NCI-H524 (cell line): ENCODE data around the gene ETNK2.
A peak's percentile ranks its signal among the peaks of the same experiment; 100 is the strongest.

Experiments
- DNase-seq, 2 experiments: peaks; one replicate each; lab custom pipeline; 2025; lab: John Stamatoyannopoulos, UW

The ETNK2 gene

DNA sequence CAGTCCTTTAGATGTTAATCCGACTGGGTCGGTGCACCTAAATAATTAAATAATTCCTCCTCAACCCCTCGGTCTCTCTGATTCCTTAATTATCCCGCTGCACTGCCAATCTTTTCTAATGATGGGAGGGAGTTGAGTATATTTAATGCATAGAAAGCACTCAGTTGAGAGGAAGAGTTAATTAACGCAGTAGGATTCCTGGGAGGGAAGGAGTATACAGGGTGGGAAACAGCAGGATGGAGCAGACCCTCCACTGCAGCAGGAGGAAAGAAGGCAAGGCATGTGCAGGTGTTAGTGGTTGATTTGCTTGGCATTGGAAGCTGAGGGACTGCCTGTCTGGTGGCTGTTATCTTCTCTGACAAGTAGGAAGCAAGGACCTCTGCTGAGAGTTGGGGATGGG lies 24.2 kb upstream of the ETNK2 start:
- DNase-seq, result no peak

DNA sequence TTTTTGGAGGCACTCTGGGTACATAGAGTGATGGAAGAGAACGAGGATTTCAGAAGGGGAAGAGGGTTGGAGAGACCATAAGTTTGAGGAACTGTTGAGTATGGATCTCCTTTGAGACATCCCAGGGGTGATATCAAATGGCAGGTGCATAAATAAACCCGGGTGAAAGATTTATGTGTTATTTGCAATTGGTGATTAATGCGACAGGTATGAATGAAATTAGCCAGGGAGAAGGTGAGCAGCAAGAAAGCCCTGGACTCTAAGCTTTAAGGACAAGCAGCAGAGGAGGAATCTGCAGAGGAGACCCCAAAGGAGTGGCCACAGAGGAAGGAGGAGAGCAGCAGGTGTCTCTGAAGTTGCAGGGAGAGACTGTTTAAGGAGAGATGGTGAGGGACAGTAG lies 23.1 kb upstream of the ETNK2 start:
- DNase-seq, result no peak

- peak; percentile 44 to 78 for DNase-seq
Measured at GRCh38 chr1:204172404-204173029, 20.7 kb upstream of the ETNK2 start.

- DNase-seq, result no peak
Measured at GRCh38 chr1:204171751-204172178, 19.9 kb upstream of the ETNK2 start.

DNA sequence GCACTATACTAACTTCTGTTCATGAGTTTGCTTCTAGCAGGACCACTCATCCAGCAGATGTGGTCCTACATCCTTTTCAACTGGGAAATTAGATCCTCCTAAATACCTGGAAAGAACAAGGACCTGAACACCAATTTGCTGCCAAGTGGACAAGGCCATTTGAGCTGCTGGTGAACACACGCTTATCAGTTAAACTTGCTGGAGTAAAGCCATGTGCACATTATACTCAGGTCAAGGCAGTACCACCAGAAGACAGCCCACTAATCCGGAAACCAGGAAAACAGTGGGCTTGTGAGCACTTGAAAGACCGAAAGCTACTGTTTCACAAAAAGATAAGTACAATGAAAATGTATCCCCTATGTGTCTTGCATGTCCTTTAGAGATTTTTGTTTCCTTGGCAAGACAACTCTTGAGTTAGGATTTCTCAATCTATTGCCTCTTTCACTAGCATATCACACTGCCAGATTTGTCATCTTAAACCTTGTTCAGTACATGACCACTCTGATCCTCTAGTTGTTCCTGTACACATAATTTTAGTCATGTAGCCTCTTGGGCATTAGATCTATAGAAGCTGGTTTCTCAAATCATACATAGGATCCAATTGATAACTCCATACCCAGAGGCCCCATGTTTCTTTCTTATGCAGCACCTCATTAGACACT lies 18.8 kb upstream of the ETNK2 start:
- no peak for DNase-seq

DNA sequence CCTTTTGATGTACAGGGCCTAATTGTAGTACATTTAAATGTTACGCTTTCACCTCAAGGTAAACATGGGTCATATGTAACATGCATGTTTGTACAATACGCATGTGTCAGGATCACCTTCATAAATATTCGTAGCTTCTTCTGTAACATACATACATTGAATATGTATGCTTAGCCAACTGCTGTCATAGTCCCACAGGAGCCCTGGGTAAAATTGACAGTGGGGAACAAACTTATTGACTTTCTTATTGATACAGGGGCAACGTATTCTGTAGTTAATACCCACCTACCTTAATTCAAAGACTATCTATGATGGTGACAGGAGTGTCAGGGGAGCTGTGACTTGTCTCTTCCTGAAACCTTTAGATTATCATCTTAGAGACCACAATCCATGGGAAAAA lies 18.0 kb upstream of the ETNK2 start:
- peak in 1 of 2 experiments; percentile 11 for DNase-seq

DNA sequence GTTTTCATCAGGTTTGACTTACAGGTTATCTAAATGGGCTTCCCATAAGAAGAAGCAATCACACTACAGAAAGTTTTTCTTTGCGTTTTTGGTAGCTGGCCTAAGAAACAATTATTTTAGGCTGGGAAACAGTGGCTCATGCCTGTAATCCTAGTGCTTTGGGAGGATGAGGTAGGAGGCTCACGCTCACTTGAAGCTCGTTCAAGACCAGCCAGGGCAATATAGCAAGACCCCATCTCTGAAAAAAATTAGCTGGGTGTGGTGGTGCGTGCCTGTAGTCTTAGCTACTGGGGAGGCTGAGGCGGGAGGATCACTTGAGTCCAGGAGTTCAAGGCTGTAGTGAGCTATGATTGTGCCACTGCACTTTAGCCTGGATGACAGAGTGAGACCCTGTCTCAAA lies 15.9 kb upstream of the ETNK2 start:
- DNase-seq, result no peak

- no peak for DNase-seq
Measured at GRCh38 chr1:204166219-204166618, 14.4 kb upstream of the ETNK2 start, which contains the start of gene REN. Gene REN (minus strand): TSS chr1:204166337. CDS start chr1:204166293, 44 bp downstream.

DNA sequence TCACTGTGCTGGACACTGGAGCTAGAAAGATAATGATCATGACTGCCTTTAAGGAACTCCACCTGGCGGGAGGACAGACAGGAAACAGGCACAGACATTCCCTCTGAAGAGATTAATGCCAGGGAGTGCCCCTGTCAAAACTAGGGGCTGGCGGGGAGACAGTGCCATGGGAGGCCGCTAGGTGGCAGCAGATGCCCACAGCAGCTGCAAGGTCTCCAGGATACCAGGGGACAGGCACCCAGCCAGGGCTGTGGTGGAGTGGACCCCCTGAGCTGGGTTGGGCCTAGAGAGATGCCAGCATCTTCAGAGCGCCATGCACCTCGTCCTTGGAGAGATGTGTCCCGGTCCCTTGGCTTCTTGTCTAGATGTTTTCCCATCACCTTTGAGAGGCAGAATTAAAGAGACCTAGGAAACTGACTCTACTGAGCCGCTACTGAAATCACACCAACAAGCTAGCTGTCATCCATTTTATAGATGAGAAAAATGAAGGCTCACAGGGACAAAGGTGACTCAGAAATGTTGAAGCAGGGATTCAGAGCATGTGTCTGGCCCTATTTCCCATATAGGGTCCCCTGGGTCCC lies 10.7 kb upstream of the ETNK2 start:
- DNase-seq, result peak; percentile 79 to 87

GRCh38 chr1:204161609-204162493 lies 10.0 kb upstream of the ETNK2 start:
- DNase-seq, result peak in 1 of 2 experiments; percentile 87

- DNase-seq, result no peak
Measured at GRCh38 chr1:204157962-204158361, 6.1 kb upstream of the ETNK2 start.

GRCh38 chr1:204155881-204156280 lies 4.0 kb upstream of the ETNK2 start:
- no peak for DNase-seq

GRCh38 chr1:204154568-204155255 lies 2.9 kb upstream of the ETNK2 start:
- no peak for DNase-seq

- DNase-seq, result no peak
Measured at GRCh38 chr1:204153667-204154066, 1.8 kb upstream of the ETNK2 start.

GRCh38 chr1:204152310-204153044 lies 633 bp upstream of the ETNK2 start:
- peak in 1 of 2 experiments; percentile 21 for DNase-seq

- DNase-seq, result peak in 1 of 2 experiments; percentile 26
Measured at GRCh38 chr1:204150702-204151551, 917 bp downstream of the ETNK2 start.

DNA sequence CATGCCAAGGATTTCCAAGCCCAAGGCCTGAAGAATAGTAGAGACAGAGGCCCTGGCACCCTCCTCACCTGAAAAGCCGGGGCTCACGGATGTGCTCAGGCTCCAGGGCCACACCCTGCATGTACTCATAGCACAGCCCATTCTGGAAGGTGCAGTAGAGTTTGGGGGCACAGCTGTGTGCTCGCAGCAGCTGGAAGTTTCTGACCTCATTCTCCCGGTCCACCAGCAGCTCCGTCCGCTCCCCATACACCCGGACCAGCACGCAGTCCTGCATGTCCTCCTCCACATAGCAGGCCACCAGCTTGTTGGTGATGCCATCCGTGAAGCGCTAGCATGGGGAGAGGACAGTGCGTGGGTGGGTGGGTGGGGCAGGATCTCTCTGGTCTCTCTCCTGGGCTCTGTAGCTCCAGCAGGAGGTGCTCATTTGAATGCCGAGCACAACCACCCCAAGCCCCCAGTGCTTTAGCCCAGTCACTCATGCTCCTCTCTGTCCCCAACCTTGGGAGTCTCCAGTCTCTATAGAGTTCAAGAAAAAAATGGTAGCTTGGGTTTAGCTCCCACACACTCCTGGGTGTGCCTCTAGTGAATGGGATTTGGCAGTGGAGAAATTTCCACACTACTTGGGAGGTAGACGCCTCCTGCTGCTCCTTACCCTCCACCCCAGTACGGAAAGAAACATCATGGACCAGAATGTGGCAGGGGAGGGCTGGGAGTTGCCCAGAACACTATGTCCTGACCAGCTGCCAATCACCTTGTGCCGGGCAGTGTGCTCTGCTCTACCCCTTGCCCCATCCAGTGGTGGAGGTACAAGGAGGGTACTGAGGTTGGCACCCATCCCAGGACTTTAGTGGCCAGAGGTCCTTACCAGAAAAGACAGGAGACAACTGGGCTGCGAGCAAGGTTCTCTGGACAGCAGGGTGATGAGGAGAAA lies 1.9 kb downstream of the ETNK2 start:
- no peak for DNase-seq

DNA sequence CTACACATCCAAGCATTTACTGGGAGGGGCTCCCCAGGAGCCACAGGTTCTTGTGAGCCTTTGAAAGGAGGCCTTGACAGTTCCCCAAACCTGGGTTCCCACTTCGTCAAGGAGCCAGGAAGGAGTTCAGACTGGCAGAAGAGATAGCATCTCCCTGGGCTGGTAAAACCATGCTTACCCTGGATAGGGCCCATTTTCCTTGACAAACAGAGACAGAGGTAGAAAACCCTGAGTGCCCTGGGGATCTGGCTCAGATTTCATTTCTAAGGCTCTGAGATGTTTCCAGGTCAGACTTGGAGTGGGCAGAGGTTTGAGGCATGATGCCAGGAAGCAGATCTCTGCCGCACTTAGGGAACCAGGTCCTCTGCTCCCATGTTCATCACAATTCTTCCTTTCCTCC lies 2.7 kb downstream of the ETNK2 start:
- no peak for DNase-seq
